Tibial artery (tissue), 4 donors: Measurements from ENCODE around the gene DCAF15.

Experiments used
- DNase-seq, 2 donors: peaks; one replicate each; pipeline ENCODE4 v3.0.0-alpha.2; 2019
- H3K27ac ChIP-seq, 2 donors: fragments of 200-600 bp; sonication (generic) in 1 of 2; 1 replicate in 1 of 2; 2 replicates in 1 of 2; pipeline ENCODE4 v1.5.1; 2018 to 2019; ENCODE audit warnings: mild to moderate bottlenecking in 1 of 2
- H3K27me3 ChIP-seq, 2 donors: fragments of 200-600 bp; sonication (generic) in 1 of 2; one replicate each; pipeline versions ENCODE4 v1.5.1 to v1.6.0; 2016 to 2019
- H3K36me3 ChIP-seq, 3 donors: fragments of 200-600 bp; sonication (generic) in 2 of 3; one replicate each; pipeline ENCODE4 v1.5.1; 2016 to 2019; ENCODE audit warnings: mild to moderate bottlenecking in 2 of 3
- H3K4me1 ChIP-seq, 4 donors: fragments of 200-600 bp; sonication (generic) in 2 of 4; 1 replicate in 3 of 4; 2 replicates in 1 of 4; pipeline ENCODE4 v1.5.1; 2016 to 2019
- H3K4me3 ChIP-seq, 2 donors: fragments of 200-600 bp; sonication (generic) in 1 of 2; 1 replicate in 1 of 2; 2 replicates in 1 of 2; pipeline ENCODE4 v1.5.1; 2018 to 2019; ENCODE audit warnings: mild to moderate bottlenecking in 2 of 2
- H3K9me3 ChIP-seq, 3 donors: fragments of 200-600 bp; sonication (generic) in 1 of 3; one replicate each; pipeline ENCODE4 v1.5.1; 2016 to 2019
- CTCF ChIP-seq, 2 experiments: fragments of 200-600 bp in 1 of 2; fragments of 450-650 bp in 1 of 2; IDR thresholded peaks; one replicate each; pipeline ENCODE4 v1.5.1; 2017 to 2019; ENCODE audit warnings: antibody characterized with exemption in 2 of 2, mild to moderate bottlenecking in 1 of 2, moderate library complexity in 1 of 2
- intact Hi-C: fragments of 100-400 bp; cut with DNase I; formaldehyde crosslinking; loops from one replicate; pipeline ENCODE4 v1.15.0; 2023; ENCODE audit warnings: low total_unique reads

DCAF15 gene

DNA sequence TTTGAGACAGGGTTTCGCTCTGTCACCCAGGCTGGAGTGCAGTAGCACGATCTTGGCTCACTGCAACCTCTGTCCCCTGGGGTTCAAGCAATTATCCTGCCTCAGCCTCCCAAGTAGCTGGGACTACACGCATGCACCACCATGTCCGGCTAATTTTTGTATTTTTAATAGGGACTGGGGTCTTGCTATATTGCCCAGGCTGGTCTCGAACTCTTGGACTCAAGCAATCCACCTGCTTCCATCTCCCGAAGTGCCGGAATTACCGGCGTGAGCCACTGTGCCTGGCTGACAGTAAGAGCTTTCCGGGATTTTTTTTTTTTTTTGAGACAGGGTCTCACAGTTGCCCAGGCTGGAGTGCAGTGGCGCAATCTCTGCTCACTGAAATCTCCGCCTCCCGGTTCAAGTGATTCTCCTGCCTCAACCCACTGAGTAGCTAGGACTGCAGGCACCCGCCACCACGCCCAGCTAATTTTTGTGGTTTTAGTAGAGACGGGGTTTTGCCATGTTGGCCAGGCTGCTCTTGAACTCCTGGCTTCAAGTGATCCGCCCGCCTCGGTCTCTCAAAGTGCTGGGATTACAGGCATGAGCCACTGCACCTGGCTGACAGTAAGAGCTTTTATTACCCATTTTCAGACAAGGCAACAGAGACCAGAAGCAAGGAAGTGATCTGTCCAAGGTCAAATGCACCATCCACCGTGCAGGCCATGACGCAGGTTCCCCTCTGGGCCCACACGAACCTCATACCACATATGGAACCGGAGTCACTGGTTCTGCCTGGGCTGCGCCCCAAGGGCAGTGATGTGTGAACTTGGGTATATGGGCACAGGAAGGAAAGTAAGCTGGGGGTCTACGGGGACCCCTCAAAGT lies 32.8 kb downstream of the DCAF15 start:
- DNase-seq: no peak
- Histone ChIP-seq H3K9me3 (no peaks in the 10 kb centered on the region), H3K4me1 (peaks cover 0 to 19% (median 15%) of the 10 kb centered on the region in 4 donors), H3K27me3 (no peaks in the 10 kb centered on the region), H3K27ac (no peak overlapping the region), H3K4me3 (no peak overlapping the region), H3K36me3 (peaks cover 0 to 36% (median 5%) of the 10 kb centered on the region in 3 donors)
- TF ChIP-seq CTCF (IDR thresholded peaks at IDR 0.05): no peak
- intact Hi-C loops: no loop called here

DNA sequence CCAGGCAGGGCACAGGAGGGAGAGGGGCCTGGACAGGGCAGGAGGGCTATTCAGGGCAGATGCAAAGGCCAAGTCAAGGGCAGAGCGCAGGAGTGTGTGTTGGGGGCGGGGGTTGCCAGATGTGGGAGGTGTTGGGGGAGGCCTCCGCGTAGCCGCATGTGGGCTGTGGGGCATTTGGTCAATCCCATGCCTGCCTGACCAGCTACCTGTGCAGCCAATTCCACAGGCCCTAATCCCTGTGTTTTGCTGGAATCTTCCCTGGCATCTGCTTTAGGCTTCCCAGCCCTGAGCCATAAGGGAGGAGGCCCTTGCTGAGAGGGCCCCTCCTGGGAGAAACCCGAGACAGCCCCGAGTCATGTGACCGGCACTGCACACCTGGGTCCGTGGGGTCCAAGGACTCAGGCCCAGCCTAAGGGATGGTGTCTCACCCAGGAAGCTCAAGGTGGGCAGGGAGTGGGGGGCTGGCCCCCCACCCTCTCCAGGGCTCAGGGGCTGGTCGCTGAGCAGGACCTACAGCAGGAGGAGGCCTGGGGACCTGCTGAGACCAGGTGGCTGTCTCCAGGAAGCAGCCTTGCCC lies 33.5 kb downstream of the DCAF15 start:
- TF ChIP-seq CTCF (IDR thresholded peaks at IDR 0.05): no peak
- peak overlapping the region in 1 of 2 donors; percentile 6 for H3K27ac ChIP-seq
- no peak for DNase-seq

GRCh38 chr19:13986348-13986904 lies 34.1 kb downstream of the DCAF15 start:
- DNase-seq: peak; percentile 89 to 90
- Histone ChIP-seq H3K9me3 (no peaks in the 10 kb centered on the region), H3K4me1 (peaks cover 0 to 19% (median 15%) of the 10 kb centered on the region in 4 donors), H3K4me3 (no peak overlapping the region), H3K27ac (peak overlapping the region; percentile 23 to 59), H3K27me3 (no peaks in the 10 kb centered on the region), H3K36me3 (peaks cover 0 to 39% (median 5%) of the 10 kb centered on the region in 3 donors)
- no peak for TF ChIP-seq CTCF (IDR thresholded peaks at IDR 0.05)
- intact Hi-C loops: no loop called here

More for the DNA sequence above, 33.5 kb downstream of the DCAF15 start:
- no peak overlapping the region for H3K4me3 ChIP-seq
- intact Hi-C loops: no loop called here
- H3K4me1 ChIP-seq: peaks cover 0 to 19% (median 15%) of the 10 kb centered on the region in 4 donors
- H3K36me3 ChIP-seq: peaks cover 0 to 36% (median 5%) of the 10 kb centered on the region in 3 donors
- H3K9me3 ChIP-seq: no peaks in the 10 kb centered on the region
- H3K27me3 ChIP-seq: no peaks in the 10 kb centered on the region

- H3K27me3 ChIP-seq: no peaks in the 10 kb centered on the region
- intact Hi-C loops: no loop called here
Measured at GRCh38 chr19:13987101-13987890, 35.0 kb downstream of the DCAF15 start.

More at GRCh38 chr19:13987101-13987890, 35.0 kb downstream of the DCAF15 start:
- no peak overlapping the region for H3K4me3 ChIP-seq
- peaks cover 0 to 39% (median 5%) of the 10 kb centered on the region in 3 donors for H3K36me3 ChIP-seq
- DNase-seq: peak in 1 of 2 donors; percentile 59
- no peak for TF ChIP-seq CTCF (IDR thresholded peaks at IDR 0.05)
- H3K9me3 ChIP-seq: no peaks in the 10 kb centered on the region
- H3K4me1 ChIP-seq: peaks cover 0 to 19% (median 15%) of the 10 kb centered on the region in 4 donors
- peak overlapping the region; percentile 23 to 59 for H3K27ac ChIP-seq
